ENCODE results near the gene ZDHHC8. TPM values are rescaled to one million over a fixed set of nuclear protein-coding genes. Genes with fewer than 3 reads are reported as not detected.

Gene ZDHHC8
- total RNA-seq, 1 experiment from 2014 or later, result 78.4 TPM

DNA sequence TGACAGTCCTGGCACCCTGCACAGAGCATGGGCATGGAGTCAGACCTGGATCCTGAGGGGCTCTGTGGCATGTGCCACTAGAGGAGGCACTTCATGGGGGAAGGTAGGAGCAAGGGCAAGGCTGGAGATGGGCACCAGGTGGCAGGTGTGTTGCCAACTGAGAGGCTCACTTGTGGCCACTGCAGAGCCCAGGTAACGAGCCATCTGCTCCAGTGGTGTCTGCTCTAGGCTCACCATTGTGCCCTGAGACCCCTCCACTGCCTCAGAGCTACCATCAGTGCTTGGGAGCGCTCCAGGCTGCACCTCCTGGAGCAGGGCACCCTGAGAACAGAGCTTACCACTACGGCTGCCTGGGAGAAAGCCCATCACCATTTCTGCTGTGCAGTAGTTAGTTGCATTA is 1.3 kb upstream of the ZDHHC8 start:
- intact Hi-C loops (cut with micrococcal nuclease; ENCODE audit: unreplicated experiment), result no loop called here
- TF ChIP-seq, protein P1, sequence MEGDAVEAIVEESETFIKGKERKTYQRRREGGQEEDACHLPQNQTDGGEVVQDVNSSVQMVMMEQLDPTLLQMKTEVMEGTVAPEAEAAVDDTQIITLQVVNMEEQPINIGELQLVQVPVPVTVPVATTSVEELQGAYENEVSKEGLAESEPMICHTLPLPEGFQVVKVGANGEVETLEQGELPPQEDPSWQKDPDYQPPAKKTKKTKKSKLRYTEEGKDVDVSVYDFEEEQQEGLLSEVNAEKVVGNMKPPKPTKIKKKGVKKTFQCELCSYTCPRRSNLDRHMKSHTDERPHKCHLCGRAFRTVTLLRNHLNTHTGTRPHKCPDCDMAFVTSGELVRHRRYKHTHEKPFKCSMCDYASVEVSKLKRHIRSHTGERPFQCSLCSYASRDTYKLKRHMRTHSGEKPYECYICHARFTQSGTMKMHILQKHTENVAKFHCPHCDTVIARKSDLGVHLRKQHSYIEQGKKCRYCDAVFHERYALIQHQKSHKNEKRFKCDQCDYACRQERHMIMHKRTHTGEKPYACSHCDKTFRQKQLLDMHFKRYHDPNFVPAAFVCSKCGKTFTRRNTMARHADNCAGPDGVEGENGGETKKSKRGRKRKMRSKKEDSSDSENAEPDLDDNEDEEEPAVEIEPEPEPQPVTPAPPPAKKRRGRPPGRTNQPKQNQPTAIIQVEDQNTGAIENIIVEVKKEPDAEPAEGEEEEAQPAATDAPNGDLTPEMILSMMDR (IDR thresholded peaks at IDR 0.05; ENCODE audit: unreplicated experiment), result no peak
- peak overlapping the region; percentile 44 for H3K4me3 Mint-ChIP-seq (ENCODE audit: low read depth, unreplicated experiment)
- H3K4me1 Mint-ChIP-seq (ENCODE audit: low read depth, unreplicated experiment), result peaks cover 7% of the 10 kb centered on the region
- no TSS peak for BruUV-seq (replicated peaks)
- H3K27me3 Mint-ChIP-seq (ENCODE audit: unreplicated experiment), result no peaks in the 10 kb centered on the region
- DNase-seq, result peak; percentile 44
- H3K27ac Mint-ChIP-seq (ENCODE audit: unreplicated experiment), result no peak overlapping the region
- CTCF ChIA-PET, result no interaction called here
- no peaks in the 10 kb centered on the region for H3K9me3 Mint-ChIP-seq (ENCODE audit: low read depth, unreplicated experiment)
- peaks cover 52% of the 10 kb centered on the region for H3K36me3 Mint-ChIP-seq (ENCODE audit: insufficient read depth, unreplicated experiment)

DNA sequence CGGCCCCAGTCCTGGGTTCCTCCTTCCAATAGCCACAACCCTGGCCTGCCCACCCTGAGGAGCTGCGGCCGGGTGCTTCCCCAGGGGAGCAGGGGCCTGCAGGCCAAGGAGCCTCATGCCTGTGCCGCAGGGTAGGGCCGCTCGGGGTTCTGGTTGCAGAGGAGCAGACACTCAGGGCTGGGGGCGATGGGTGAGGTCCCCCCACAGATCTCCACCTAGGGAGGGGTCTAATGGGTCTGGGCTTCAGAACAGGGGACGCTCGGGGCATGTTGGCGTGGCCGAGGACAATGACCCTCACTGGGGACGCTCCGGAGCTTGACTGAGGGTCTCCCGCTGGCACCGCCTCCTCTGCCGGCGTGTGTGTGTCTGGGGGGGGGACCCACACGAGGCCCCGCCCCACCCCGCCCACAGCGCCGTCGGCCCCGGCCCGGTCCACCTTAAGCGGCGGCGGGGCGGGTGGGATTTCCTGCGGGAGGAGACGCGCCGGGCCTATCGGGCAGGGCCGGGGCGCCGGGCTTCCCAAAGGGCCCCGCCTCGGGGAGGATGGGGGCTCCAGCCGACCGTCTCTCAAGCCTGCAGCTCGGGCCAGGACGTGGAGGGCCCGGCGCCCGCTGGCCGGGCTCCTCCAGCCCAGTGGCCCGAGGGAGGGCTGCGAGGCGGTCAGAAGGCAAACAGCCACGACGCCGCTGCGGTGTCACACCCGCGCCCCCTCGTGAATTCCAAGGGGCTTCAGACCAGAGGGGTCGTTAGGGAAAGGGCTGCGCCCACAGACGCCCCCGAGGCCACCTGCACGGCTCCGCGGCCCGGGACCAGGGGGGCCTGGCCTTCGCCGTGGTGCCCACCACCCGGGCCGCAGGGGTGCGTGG is 640 bp upstream of the ZDHHC8 start:
- H3K9me3 Mint-ChIP-seq (ENCODE audit: low read depth, unreplicated experiment), result no peaks in the 10 kb centered on the region
- H3K27me3 Mint-ChIP-seq (ENCODE audit: unreplicated experiment), result no peaks in the 10 kb centered on the region
- H3K27ac Mint-ChIP-seq (ENCODE audit: unreplicated experiment), result no peak overlapping the region
- intact Hi-C loops (cut with micrococcal nuclease; ENCODE audit: unreplicated experiment), result no loop called here
- H3K4me3 Mint-ChIP-seq (ENCODE audit: low read depth, unreplicated experiment), result peak overlapping the region; percentile 44
- CTCF ChIA-PET, result no interaction called here
- peaks cover 7% of the 10 kb centered on the region for H3K4me1 Mint-ChIP-seq (ENCODE audit: low read depth, unreplicated experiment)
- peak; percentile 80 for DNase-seq
- TF ChIP-seq, protein P1 (IDR thresholded peaks at IDR 0.05; ENCODE audit: unreplicated experiment), result no peak
- no TSS peak for BruUV-seq (replicated peaks)
- H3K36me3 Mint-ChIP-seq (ENCODE audit: insufficient read depth, unreplicated experiment), result peaks cover 49% of the 10 kb centered on the region

DNA sequence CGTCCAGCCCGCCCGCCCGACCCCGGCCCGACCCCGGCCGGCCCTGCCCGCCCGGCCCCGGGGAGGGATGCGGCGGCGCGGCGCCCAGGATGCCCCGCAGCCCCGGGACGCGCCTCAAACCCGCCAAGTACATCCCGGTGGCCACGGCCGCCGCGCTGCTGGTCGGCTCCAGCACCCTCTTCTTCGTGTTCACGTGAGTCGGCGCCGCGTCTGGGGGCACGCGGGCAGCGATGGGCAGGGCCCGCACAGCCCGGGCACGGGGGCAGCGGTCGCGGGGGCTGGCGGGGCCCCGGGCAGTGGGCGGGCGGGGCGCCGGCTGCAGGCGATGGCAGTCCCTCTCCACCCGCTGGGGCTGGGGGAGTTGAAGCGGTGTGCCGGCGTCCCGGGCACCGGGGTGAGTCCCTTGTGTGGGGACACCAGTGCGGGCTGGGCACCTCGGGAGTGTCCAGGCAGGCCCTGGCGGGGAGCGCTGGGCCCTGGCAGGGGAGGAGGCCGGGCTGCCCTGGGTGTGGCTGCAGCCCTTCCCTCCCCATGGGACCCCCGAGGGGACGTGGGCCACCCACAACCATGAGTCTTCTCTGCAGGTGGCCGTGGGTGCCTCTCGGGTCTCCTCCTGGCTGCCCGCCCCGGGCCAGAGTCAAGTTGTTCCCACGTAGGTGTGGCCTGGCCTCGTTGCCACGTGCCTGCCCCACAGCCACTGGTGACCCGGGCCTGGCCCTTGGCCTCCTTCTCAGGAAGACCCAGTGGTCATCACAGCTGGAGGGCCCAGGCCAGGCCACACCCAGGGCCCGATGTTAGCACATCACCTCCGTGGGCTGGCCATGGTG is 468 bp downstream of the ZDHHC8 start:
- H3K36me3 Mint-ChIP-seq (ENCODE audit: insufficient read depth, unreplicated experiment), result peaks cover 46% of the 10 kb centered on the region
- peak; percentile 24 for DNase-seq
- H3K4me3 Mint-ChIP-seq (ENCODE audit: low read depth, unreplicated experiment), result peak overlapping the region; percentile 69
- no peaks in the 10 kb centered on the region for H3K27me3 Mint-ChIP-seq (ENCODE audit: unreplicated experiment)
- TF ChIP-seq, protein P1 (IDR thresholded peaks at IDR 0.05; ENCODE audit: unreplicated experiment), result no peak
- BruUV-seq (replicated peaks), result no TSS peak
- H3K9me3 Mint-ChIP-seq (ENCODE audit: low read depth, unreplicated experiment), result no peaks in the 10 kb centered on the region
- H3K27ac Mint-ChIP-seq (ENCODE audit: unreplicated experiment), result no peak overlapping the region
- intact Hi-C loops (cut with micrococcal nuclease; ENCODE audit: unreplicated experiment), result no loop called here
- CTCF ChIA-PET, result no interaction called here
- peaks cover 7% of the 10 kb centered on the region for H3K4me1 Mint-ChIP-seq (ENCODE audit: low read depth, unreplicated experiment)

DNA sequence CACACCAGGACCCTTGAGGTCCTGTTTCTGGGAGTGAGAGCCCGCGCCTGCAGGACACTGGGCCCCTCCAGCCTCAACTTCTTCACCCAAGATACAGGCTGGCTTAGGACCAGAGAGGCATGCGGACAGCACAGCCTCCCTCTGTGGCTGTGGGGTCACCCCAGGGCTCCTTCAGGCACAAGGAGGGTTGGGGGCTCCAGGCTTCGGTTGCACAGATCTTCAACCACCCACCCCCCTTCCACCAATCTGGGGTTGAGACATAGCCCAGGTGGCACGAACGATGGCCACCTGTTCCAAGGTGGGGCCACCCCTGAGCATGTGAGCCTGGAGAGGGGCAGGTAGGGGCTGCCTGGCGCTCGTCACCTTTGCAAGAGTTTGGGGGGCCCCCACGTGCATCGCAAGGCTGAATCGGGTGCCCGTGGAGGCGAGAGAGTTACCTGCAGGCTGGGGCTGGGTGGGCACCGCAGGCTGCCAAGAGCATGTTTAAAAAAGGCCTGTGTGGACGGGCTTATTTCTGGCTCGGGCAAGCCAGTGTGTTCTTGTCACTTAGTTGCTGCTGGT is 1.2 kb downstream of the ZDHHC8 start:
- H3K4me3 Mint-ChIP-seq (ENCODE audit: low read depth, unreplicated experiment), result peak overlapping the region; percentile 69
- intact Hi-C loops (cut with micrococcal nuclease; ENCODE audit: unreplicated experiment), result no loop called here
- H3K36me3 Mint-ChIP-seq (ENCODE audit: insufficient read depth, unreplicated experiment), result peaks cover 40% of the 10 kb centered on the region
- H3K27ac Mint-ChIP-seq (ENCODE audit: unreplicated experiment), result no peak overlapping the region
- H3K4me1 Mint-ChIP-seq (ENCODE audit: low read depth, unreplicated experiment), result peaks cover 7% of the 10 kb centered on the region
- CTCF ChIA-PET, result no interaction called here
- TF ChIP-seq, protein P1 (IDR thresholded peaks at IDR 0.05; ENCODE audit: unreplicated experiment), result no peak
- no TSS peak for BruUV-seq (replicated peaks)
- DNase-seq, result no peak
- no peaks in the 10 kb centered on the region for H3K9me3 Mint-ChIP-seq (ENCODE audit: low read depth, unreplicated experiment)
- no peaks in the 10 kb centered on the region for H3K27me3 Mint-ChIP-seq (ENCODE audit: unreplicated experiment)
